ENCODE data around the gene NRAP. TPM values are rescaled to one million over a fixed set of nuclear protein-coding genes. Genes with fewer than 3 reads are reported as not detected.

Gene NRAP
- total and polyA plus RNA-seq, 4 donors: 0.05 to 0.13 (median 0.10) TPM

GRCh38 chr10:113613427-113613826 is 50.4 kb downstream of the NRAP start:
- Histone ChIP-seq H3K36me3 (ENCODE audit: control insufficient read depth in 4 of 4, insufficient read depth in 3 of 4, low read depth in 1 of 4, low read length in 3 of 4) (no peaks in the 10 kb centered on the region), H3K9me3 (ENCODE audit: control insufficient read depth in 4 of 4, low read length in 3 of 4) (no peaks in the 10 kb centered on the region), H3K4me1 (ENCODE audit: control insufficient read depth in 4 of 4, insufficient read depth in 4 of 4, low read length in 3 of 4) (peaks cover 0 to under 1% (median 0%) of the 10 kb centered on the region in 4 donors), H3K9ac (ENCODE audit: low read depth in 1 of 2, low read length in 2 of 2) (no peak overlapping the region), H3K27me3 (ENCODE audit: control insufficient read depth in 4 of 4, insufficient read depth in 4 of 4, low read length in 3 of 4) (no peaks in the 10 kb centered on the region), H3K4me3 (ENCODE audit: low read depth in 1 of 3, low read length in 3 of 3) (no peak overlapping the region), H3K27ac (ENCODE audit: low read depth in 1 of 2, low read length in 2 of 2) (no peak overlapping the region)
- 96% methylated on average over 2 of the region's 2 CpGs for WGBS
- TF ChIP-seq GABPA (IDR thresholded peaks at IDR 0.05 in 1 of 2, conservative IDR thresholded peaks at IDR 0.05 in 1 of 2) (no peak), FOXA2 (IDR thresholded peaks at IDR 0.05) (no peak), ATF3 (IDR thresholded peaks at IDR 0.05) (no peak), CTCF (IDR thresholded peaks at IDR 0.05; ENCODE audit: low read depth, low read length, missing input control) (no peak), REST (IDR thresholded peaks at IDR 0.05) (no peak), NR2F2 (IDR thresholded peaks at IDR 0.05) (no peak), FOXA1 (IDR thresholded peaks at IDR 0.05) (no peak), SP1 (IDR thresholded peaks at IDR 0.05) (no peak), TAF1 (conservative IDR thresholded peaks at IDR 0.05) (no peak)
- no peak for DNase-seq (ENCODE audit: low spot score)

GRCh38 chr10:113612154-113612553 is 51.7 kb downstream of the NRAP start:
- no peak for DNase-seq (ENCODE audit: low spot score)
- H3K27me3 ChIP-seq (ENCODE audit: control insufficient read depth in 4 of 4, insufficient read depth in 4 of 4, low read length in 3 of 4): no peaks in the 10 kb centered on the region
- H3K4me1 ChIP-seq (ENCODE audit: control insufficient read depth in 4 of 4, insufficient read depth in 4 of 4, low read length in 3 of 4): no peaks in the 10 kb centered on the region
- no peaks in the 10 kb centered on the region for H3K36me3 ChIP-seq (ENCODE audit: control insufficient read depth in 4 of 4, insufficient read depth in 3 of 4, low read depth in 1 of 4, low read length in 3 of 4)
- no peaks in the 10 kb centered on the region for H3K9me3 ChIP-seq (ENCODE audit: control insufficient read depth in 4 of 4, low read length in 3 of 4)
- 59% methylated on average over 3 of the region's 3 CpGs for WGBS
- TF ChIP-seq TAF1 (conservative IDR thresholded peaks at IDR 0.05) (no peak), YY1 (IDR thresholded peaks at IDR 0.05) (no peak), FOXA1 (IDR thresholded peaks at IDR 0.05) (no peak), RXRA (IDR thresholded peaks at IDR 0.05) (no peak), HNF4A (conservative IDR thresholded peaks at IDR 0.05) (no peak), CTCF (IDR thresholded peaks at IDR 0.05; ENCODE audit: low read depth, low read length, missing input control) (no peak)
- H3K9ac ChIP-seq (ENCODE audit: low read depth in 1 of 2, low read length in 2 of 2): no peak overlapping the region
- no peak overlapping the region for H3K4me3 ChIP-seq (ENCODE audit: low read depth in 1 of 3, low read length in 3 of 3)
- no peak overlapping the region for H3K27ac ChIP-seq (ENCODE audit: low read depth in 1 of 2, low read length in 2 of 2)

Measured in liver (tissue), 9 donors.